GM12872 (cell line): ENCODE data around the gene CYP4F22.

Experiments
- CTCF ChIP-seq: IDR thresholded peaks from 3 replicates; pipeline ENCODE4 v1.5.1; 2011; ENCODE audit warnings: low read depth, mild to moderate bottlenecking, low read length, moderate library complexity; ENCODE audit not compliant: insufficient read depth

The CYP4F22 gene

GRCh38 chr19:15589760-15590451 lies 81.6 kb downstream of the CYP4F22 start:
- TF ChIP-seq CTCF = no peak

GRCh38 chr19:15591796-15592195 lies 83.5 kb downstream of the CYP4F22 start:
- no peak for TF ChIP-seq CTCF

- TF ChIP-seq CTCF = no peak
Measured at GRCh38 chr19:15595069-15595468, 86.7 kb downstream of the CYP4F22 start.
